HepG2 (cell line): Measurements from ENCODE around the gene PGK1. TPM values are rescaled to one million over a fixed set of nuclear protein-coding genes. Genes with fewer than 3 reads are reported as not detected.

Experiments
- ATAC-seq: fragments of 200-7000 bp; cut with Tn5 transposase; 3 replicates; pipeline ENCODE4 v1.9.1; 2020; ENCODE audit warnings: mild to moderate bottlenecking, moderate library complexity
- BruUV-seq: library from RNA; stranded (reverse); fragments of 400-500 nt; replicated peaks from 2 replicates; lab custom pipeline; 2021; lab: Mats Ljungman, UMichigan
- CTCF ChIA-PET: fragments of 300-600 bp; formaldehyde crosslinking; extraction: SDS; loops from one replicate; lab custom pipeline; 2021; ENCODE audit warnings: low total read pairs, inconsistent platforms, low intra/inter-chr PET ratio; lab: Yijun Ruan, JAX
- POLR2A ChIA-PET: fragments of 350-600 bp; sonication (Branson Sonifier 250); formaldehyde crosslinking; loops from one replicate; lab custom pipeline; 2020; ENCODE audit warnings: antibody characterized with exemption, inconsistent platforms; lab: Yijun Ruan, JAX
- DNase-seq: peaks from one replicate; pipeline ENCODE4 v3.0.0-alpha.2; 2015; ENCODE audit warnings: low spot score
- FAIRE-seq: peaks from 3 replicates; lab custom pipeline; 2011; peaks lifted over from hg19 to GRCh38; lab: Jason Lieb, UNC
- H2AFZ ChIP-seq: one replicate; pipeline ENCODE4 v1.6.1; 2011; ENCODE audit warnings: low read length, inconsistent platforms
- H3K27ac ChIP-seq: fragments of 300-600 bp; 3 replicates; pipeline ENCODE4 v1.8.0; 2011; ENCODE audit warnings: mixed run types, mild to moderate bottlenecking, mixed read lengths, low read length, inconsistent platforms; ENCODE audit not compliant: insufficient read depth; ENCODE audit errors: extremely low read length
- H3K27me3 ChIP-seq, 2 experiments: fragments of 200-600 bp in 1 of 2; 2 replicates in 1 of 2; 3 replicates in 1 of 2; pipeline versions ENCODE4 v1.6.0 to v1.8.0; 2011; ENCODE audit warnings: low read length in 2 of 2, mild to moderate bottlenecking in 2 of 2, moderate library complexity in 2 of 2, inconsistent platforms in 1 of 2; ENCODE audit not compliant: insufficient read depth in 2 of 2, control insufficient read depth in 1 of 2
- H3K36me3 ChIP-seq, 2 experiments: fragments of 200-600 bp in 1 of 2; replicated peaks in 1 of 2; 2 replicates in 1 of 2; 3 replicates in 1 of 2; pipeline versions ENCODE4 v1.5.1 to v1.8.0; 2011; ENCODE audit warnings: low read length in 2 of 2, inconsistent platforms in 1 of 2; ENCODE audit not compliant: insufficient read depth in 2 of 2, control insufficient read depth in 1 of 2
- H3K4me1 ChIP-seq: 2 replicates; pipeline ENCODE4 v1.5.1; 2012; ENCODE audit warnings: low read length, inconsistent platforms; ENCODE audit not compliant: insufficient read depth
- H3K4me2 ChIP-seq: 2 replicates; pipeline ENCODE4 v1.6.0; 2011; ENCODE audit warnings: low read depth, low read length, inconsistent platforms
- H3K4me3 ChIP-seq, 3 experiments: fragments of 200-600 bp in 1 of 3; sonication (generic), shearing (Covaris generic) in 1 of 3; replicated peaks in 1 of 3; 2 replicates each; pipeline ENCODE4 v1.5.1; 2011 to 2016; ENCODE audit warnings: low read length in 3 of 3, inconsistent platforms in 2 of 3, low read depth in 2 of 3, mild to moderate bottlenecking in 2 of 3, control low read depth in 1 of 3, mixed read lengths in 1 of 3; ENCODE audit not compliant: insufficient read depth in 1 of 3
- H3K79me2 ChIP-seq: one replicate; pipeline ENCODE4 v1.6.1; 2011; ENCODE audit warnings: low read length, inconsistent platforms; ENCODE audit not compliant: insufficient read depth
- H3K9ac ChIP-seq: 2 replicates; pipeline ENCODE4 v1.6.0; 2011; ENCODE audit warnings: mild to moderate bottlenecking, low read depth, low read length, inconsistent platforms; ENCODE audit not compliant: insufficient read depth
- H3K9me3 ChIP-seq: 2 replicates; pipeline ENCODE4 v1.5.1; 2012; ENCODE audit warnings: mild to moderate bottlenecking, low read length
- H4K20me1 ChIP-seq: 2 replicates; pipeline ENCODE4 v1.6.0; 2011; ENCODE audit warnings: inconsistent platforms, mild to moderate bottlenecking, low read length, moderate library complexity; ENCODE audit not compliant: insufficient read depth
- AHDC1 ChIP-seq: sonication (generic); formaldehyde crosslinking; IDR thresholded peaks from 2 replicates; pipeline ENCODE4 v1.5.1; 2020; ENCODE audit warnings: mild to moderate bottlenecking, missing genetic modification reagents, borderline replicate concordance
- DNMT1 ChIP-seq: sonication (generic); formaldehyde crosslinking; IDR thresholded peaks from 2 replicates; pipeline ENCODE4 v1.5.1; 2020; ENCODE audit warnings: mild to moderate bottlenecking, missing genetic modification reagents
- GATAD2A ChIP-seq: IDR thresholded peaks from 2 replicates; pipeline ENCODE4 v1.6.1; 2016
- HIVEP1 ChIP-seq: sonication (generic); formaldehyde crosslinking; IDR thresholded peaks from 2 replicates; pipeline ENCODE4 v1.4.0; 2020; ENCODE audit warnings: mild to moderate bottlenecking, missing genetic modification reagents
- KLF6 ChIP-seq: IDR thresholded peaks from 2 replicates; pipeline ENCODE4 v1.8.0; 2016; ENCODE audit warnings: missing biosample characterization, missing genetic modification reagents
- MAF1 ChIP-seq: sonication (generic); formaldehyde crosslinking; IDR thresholded peaks from 2 replicates; pipeline ENCODE4 v1.5.0; 2020; ENCODE audit warnings: missing genetic modification reagents, borderline replicate concordance
- NFYB ChIP-seq: sonication (generic); formaldehyde crosslinking; IDR thresholded peaks from 2 replicates; pipeline ENCODE4 v1.4.0; 2020; ENCODE audit warnings: missing genetic modification reagents
- SRSF4 ChIP-seq: fragments of 200-400 bp; formaldehyde crosslinking; IDR thresholded peaks from one replicate; pipeline ENCODE4 v1.6.1; 2018; ENCODE audit warnings: mild to moderate bottlenecking, low read depth, low read length, moderate library complexity; ENCODE audit not compliant: poor library complexity, severe bottlenecking
- YY1 ChIP-seq: IDR thresholded peaks from 2 replicates; pipeline ENCODE4 v1.6.1; 2011; ENCODE audit warnings: low read length, low read depth, moderate library complexity, mild to moderate bottlenecking; ENCODE audit not compliant: insufficient read depth, insufficient replicate concordance
- ZNF292 ChIP-seq: sonication (generic); formaldehyde crosslinking; IDR thresholded peaks from 2 replicates; pipeline ENCODE4 v1.8.1; 2022; ENCODE audit warnings: mild to moderate bottlenecking, low read depth, missing genetic modification reagents, borderline replicate concordance
- ZNF879 ChIP-seq: sonication (generic); formaldehyde crosslinking; IDR thresholded peaks from 2 replicates; pipeline ENCODE4 v1.8.1; 2023; ENCODE audit warnings: missing genetic modification reagents
- ZNF891 ChIP-seq: sonication (generic); formaldehyde crosslinking; IDR thresholded peaks from 2 replicates; pipeline ENCODE4 v1.5.0; 2020; ENCODE audit warnings: mild to moderate bottlenecking, missing genetic modification reagents
- in situ Hi-C: cut with HindIII; loops from 2 replicates; pipeline ENCODE4 v1.10.0; 2017; ENCODE audit warnings: low pct_unique_long_range_greater_than_20kb; ENCODE audit not compliant: extremely low pct_ligation_motif_present
- intact Hi-C: fragments of 100-400 bp; cut with micrococcal nuclease; formaldehyde crosslinking; loops from one replicate; pipeline ENCODE4 v1.10.0; 2022; ENCODE audit not compliant: unreplicated experiment
- polyA plus RNA-seq, 8 experiments: library from polyadenylated mRNA; depleted of rRNA in 3 of 8; stranded (reverse) in 7 of 8; unstranded in 1 of 8; fragments of >200 nt; fragmentation: Illumina TruSeq in 4 of 8; extraction: Trizol in 4 of 8; gene quantifications; 2 replicates each; pipeline versions ENCODE4 v1.2.1 to v1.2.3, GENCODE V29; 2011 to 2016; ENCODE audit warnings: low read depth in 4 of 8, missing spikeins in 1 of 8, mixed read lengths in 1 of 8; ENCODE audit not compliant: insufficient read depth in 1 of 8
- total RNA-seq, 5 experiments: library from RNA; depleted of rRNA; stranded (reverse); fragments of >200 nt; fragmentation: Illumina TruSeq; extraction: Trizol; gene quantifications; 2 replicates each; pipeline ENCODE4 v1.2.3, GENCODE V29; 2016; ENCODE audit warnings: low read depth in 1 of 5
- TF ChIP-seq, protein P1 (sequence below): fragments of 450-650 bp; IDR thresholded peaks from 2 replicates; pipeline ENCODE4 v1.6.1; 2016
- TF ChIP-seq, protein P2 (sequence below): sonication (generic); formaldehyde crosslinking; IDR thresholded peaks from 2 replicates; pipeline ENCODE4 v1.4.0; 2020; ENCODE audit warnings: missing genetic modification reagents, mild to moderate bottlenecking, borderline replicate concordance
- TF ChIP-seq, protein P3 (sequence below): sonication (generic); formaldehyde crosslinking; IDR thresholded peaks from 2 replicates; pipeline ENCODE4 v1.8.1; 2023; ENCODE audit warnings: mild to moderate bottlenecking, moderate library complexity, missing genetic modification reagents

The PGK1 gene
- total and polyA plus RNA-seq, 2 of the 13 experiments (the other 11 are each of a cell fraction or from before 2014, with no cell fraction given) = 325 to 1,274 TPM

- H3K9ac ChIP-seq = no peak overlapping the region
- H3K79me2 ChIP-seq = peaks cover 77% of the 10 kb centered on the region
- BruUV-seq = no TSS peak
- in situ Hi-C loops (loop anchor here (25.0 kb wide), 1 partner anchor 204 kb away; the partner anchor contains the start of gene ATP7A), intact Hi-C loops (no loop called here)
- H3K4me2 ChIP-seq = no peak overlapping the region
- no peak overlapping the region for H3K27ac ChIP-seq
- ATAC-seq = no peak
- no peaks in the 10 kb centered on the region for H3K9me3 ChIP-seq
- H3K4me1 ChIP-seq = peaks cover 53% of the 10 kb centered on the region
- no peak overlapping the region for H3K4me3 ChIP-seq
- H4K20me1 ChIP-seq = peaks cover 99% of the 10 kb centered on the region
- peaks cover 8 to 63% of the 10 kb centered on the region in 2 experiments for H3K36me3 ChIP-seq
- no peak for FAIRE-seq
- H3K27me3 ChIP-seq = no peaks in the 10 kb centered on the region
- ChIA-PET POLR2A (no interaction called here), CTCF (no interaction called here)
- no peak for DNase-seq
- no peak overlapping the region for H2AFZ ChIP-seq
- TF ChIP-seq ZNF879 (CRISPR knock-in tag) (no peak), AHDC1 (CRISPR knock-in tag) (no peak), DNMT1 (CRISPR knock-in tag) (no peak), KLF6 (CRISPR knock-in tag) (no peak), ZNF891 (CRISPR knock-in tag) (no peak), GATAD2A (CRISPR knock-in tag) (no peak), NFYB (CRISPR knock-in tag) (no peak), ZNF292 (CRISPR knock-in tag) (no peak), MAF1 (CRISPR knock-in tag) (no peak), YY1 (no peak), HIVEP1 (CRISPR knock-in tag) (no peak), SRSF4 (no peak)
- TF ChIP-seq, protein P1, sequence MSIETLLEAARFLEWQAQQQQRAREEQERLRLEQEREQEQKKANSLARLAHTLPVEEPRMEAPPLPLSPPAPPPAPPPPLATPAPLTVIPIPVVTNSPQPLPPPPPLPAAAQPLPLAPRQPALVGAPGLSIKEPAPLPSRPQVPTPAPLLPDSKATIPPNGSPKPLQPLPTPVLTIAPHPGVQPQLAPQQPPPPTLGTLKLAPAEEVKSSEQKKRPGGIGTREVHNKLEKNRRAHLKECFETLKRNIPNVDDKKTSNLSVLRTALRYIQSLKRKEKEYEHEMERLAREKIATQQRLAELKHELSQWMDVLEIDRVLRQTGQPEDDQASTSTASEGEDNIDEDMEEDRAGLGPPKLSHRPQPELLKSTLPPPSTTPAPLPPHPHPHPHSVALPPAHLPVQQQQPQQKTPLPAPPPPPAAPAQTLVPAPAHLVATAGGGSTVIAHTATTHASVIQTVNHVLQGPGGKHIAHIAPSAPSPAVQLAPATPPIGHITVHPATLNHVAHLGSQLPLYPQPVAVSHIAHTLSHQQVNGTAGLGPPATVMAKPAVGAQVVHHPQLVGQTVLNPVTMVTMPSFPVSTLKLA = no peak
- TF ChIP-seq, protein P2, sequence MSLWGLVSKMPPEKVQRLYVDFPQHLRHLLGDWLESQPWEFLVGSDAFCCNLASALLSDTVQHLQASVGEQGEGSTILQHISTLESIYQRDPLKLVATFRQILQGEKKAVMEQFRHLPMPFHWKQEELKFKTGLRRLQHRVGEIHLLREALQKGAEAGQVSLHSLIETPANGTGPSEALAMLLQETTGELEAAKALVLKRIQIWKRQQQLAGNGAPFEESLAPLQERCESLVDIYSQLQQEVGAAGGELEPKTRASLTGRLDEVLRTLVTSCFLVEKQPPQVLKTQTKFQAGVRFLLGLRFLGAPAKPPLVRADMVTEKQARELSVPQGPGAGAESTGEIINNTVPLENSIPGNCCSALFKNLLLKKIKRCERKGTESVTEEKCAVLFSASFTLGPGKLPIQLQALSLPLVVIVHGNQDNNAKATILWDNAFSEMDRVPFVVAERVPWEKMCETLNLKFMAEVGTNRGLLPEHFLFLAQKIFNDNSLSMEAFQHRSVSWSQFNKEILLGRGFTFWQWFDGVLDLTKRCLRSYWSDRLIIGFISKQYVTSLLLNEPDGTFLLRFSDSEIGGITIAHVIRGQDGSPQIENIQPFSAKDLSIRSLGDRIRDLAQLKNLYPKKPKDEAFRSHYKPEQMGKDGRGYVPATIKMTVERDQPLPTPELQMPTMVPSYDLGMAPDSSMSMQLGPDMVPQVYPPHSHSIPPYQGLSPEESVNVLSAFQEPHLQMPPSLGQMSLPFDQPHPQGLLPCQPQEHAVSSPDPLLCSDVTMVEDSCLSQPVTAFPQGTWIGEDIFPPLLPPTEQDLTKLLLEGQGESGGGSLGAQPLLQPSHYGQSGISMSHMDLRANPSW = no peak
- TF ChIP-seq, protein P3, sequence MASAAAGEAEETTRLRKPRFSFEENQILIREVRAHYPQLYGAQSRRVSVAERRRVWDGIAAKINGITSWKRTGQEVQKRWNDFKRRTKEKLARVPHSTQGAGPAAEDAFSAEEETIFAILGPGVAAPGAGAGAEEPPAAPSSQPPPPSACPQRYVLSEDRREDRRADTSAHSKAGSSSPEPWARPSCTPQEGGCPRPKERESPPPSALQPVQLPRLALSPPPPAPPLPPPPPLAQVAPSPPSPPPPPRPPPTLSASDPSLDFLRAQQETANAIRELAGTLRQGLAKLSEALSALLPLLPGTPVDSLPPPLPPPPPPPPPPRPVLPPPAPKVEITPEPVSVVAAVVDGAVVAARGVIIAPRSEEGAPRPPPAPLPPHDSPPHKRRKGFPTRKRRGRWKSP (CRISPR knock-in tag) = no peak
These were observed 12.3 kb downstream of the PGK1 start for GRCh38 chrX:78116365-78116764.
